Naive thymus-derived CD4-positive, alpha-beta T cell (primary cell): ENCODE results near the gene CELF3. TPM values are rescaled to one million over a fixed set of nuclear protein-coding genes. Genes with fewer than 3 reads are reported as not detected.

Experiments used
- ATAC-seq: fragments of 150-1000 bp; cut with Tn5 transposase; 2 replicates; pipeline ENCODE4 v1.10.0; 2021; ENCODE audit warnings: mild to moderate bottlenecking, moderate library complexity
- CTCF ChIA-PET: fragments of 350-600 bp; sonication (Branson Sonifier 250); formaldehyde crosslinking; loops from one replicate; lab custom pipeline; 2021; ENCODE audit warnings: antibody characterized with exemption; lab: Charles Lee
- POLR2A ChIA-PET: fragments of 350-600 bp; sonication (Branson Sonifier 250); formaldehyde crosslinking; loops from one replicate; lab custom pipeline; 2021; ENCODE audit warnings: antibody characterized with exemption, inconsistent platforms; lab: Charles Lee
- DNase-seq, 9 donors: peaks; one replicate each; pipeline versions ENCODE4 v3.0.0 to v3.0.0-alpha.2; 2020 to 2022; ENCODE audit warnings: mixed read lengths in 1 of 9
- H3K27ac ChIP-seq: one replicate; pipeline ENCODE4 v1.7.0; 2013; ENCODE audit warnings: mild to moderate bottlenecking, low read depth, low read length, moderate library complexity
- H3K27me3 ChIP-seq, 2 donors: one replicate each; pipeline ENCODE4 v1.7.0; 2013; ENCODE audit warnings: low read length in 2 of 2, mild to moderate bottlenecking in 2 of 2, moderate library complexity in 2 of 2; ENCODE audit not compliant: control insufficient read depth in 2 of 2, insufficient read depth in 2 of 2
- H3K36me3 ChIP-seq, 3 experiments: 1 replicate in 2 of 3; 2 replicates in 1 of 3; pipeline ENCODE4 v1.7.0; 2013; ENCODE audit warnings: low read length in 3 of 3, mild to moderate bottlenecking in 3 of 3, moderate library complexity in 1 of 3; ENCODE audit not compliant: insufficient read depth in 3 of 3, control insufficient read depth in 2 of 3
- H3K4me1 ChIP-seq, 2 donors: one replicate each; pipeline ENCODE4 v1.7.0; 2013; ENCODE audit warnings: low read length in 2 of 2, mild to moderate bottlenecking in 2 of 2, moderate library complexity in 1 of 2; ENCODE audit not compliant: control insufficient read depth in 2 of 2, insufficient read depth in 2 of 2
- H3K4me3 ChIP-seq: 2 replicates; pipeline ENCODE4 v1.7.0; 2013; ENCODE audit warnings: mild to moderate bottlenecking, low read length
- H3K9me3 ChIP-seq, 3 experiments: 1 replicate in 2 of 3; 2 replicates in 1 of 3; pipeline ENCODE4 v1.7.0; 2013; ENCODE audit warnings: low read length in 3 of 3; ENCODE audit not compliant: control insufficient read depth in 2 of 3
- H3K27ac Mint-ChIP-seq, 9 donors: one replicate each; pipeline ENCODE4 v1.8.0; 2020 to 2022; ENCODE audit warnings: mixed read lengths in 9 of 9, mild to moderate bottlenecking in 8 of 9, moderate library complexity in 5 of 9, inconsistent platforms in 2 of 9
- H3K27me3 Mint-ChIP-seq, 5 donors: one replicate each; pipeline ENCODE4 v1.8.0; 2021 to 2022; ENCODE audit warnings: mixed read lengths in 5 of 5, mild to moderate bottlenecking in 1 of 5
- H3K36me3 Mint-ChIP-seq, 5 donors: one replicate each; pipeline ENCODE4 v1.8.0; 2020 to 2022; ENCODE audit warnings: mixed read lengths in 5 of 5, mild to moderate bottlenecking in 3 of 5, inconsistent platforms in 1 of 5
- H3K4me1 Mint-ChIP-seq, 7 donors: one replicate each; pipeline ENCODE4 v1.8.0; 2020 to 2022; ENCODE audit warnings: mixed read lengths in 7 of 7, mild to moderate bottlenecking in 3 of 7, inconsistent platforms in 1 of 7
- H3K4me3 Mint-ChIP-seq, 10 donors: one replicate each; pipeline ENCODE4 v1.8.0; 2020 to 2022; ENCODE audit warnings: mild to moderate bottlenecking in 10 of 10, mixed read lengths in 10 of 10, moderate library complexity in 6 of 10, inconsistent platforms in 2 of 10
- H3K9me3 Mint-ChIP-seq, 11 donors: one replicate each; pipeline ENCODE4 v1.8.0; 2020 to 2022; ENCODE audit warnings: mixed read lengths in 11 of 11, mild to moderate bottlenecking in 4 of 11, inconsistent platforms in 1 of 11, moderate library complexity in 1 of 11
- intact Hi-C, 2 donors: fragments of 100-400 bp; cut with micrococcal nuclease; formaldehyde crosslinking; loops; one replicate each; pipeline ENCODE4 v1.15.1; 2023
- polyA plus RNA-seq, 2 donors: library from polyadenylated mRNA; unstranded; fragments of 300-500 nt; fragmentation: Illumina TruSeq; gene quantifications; one replicate each; pipeline ENCODE4 v1.2.3, GENCODE V29; 2021
- total RNA-seq, 6 experiments: library from RNA in 5 of 6; stranded (reverse) in 5 of 6; gene quantifications; 1 replicate in 5 of 6; 2 replicates in 1 of 6; pipeline ENCODE4 v1.2.3 and lab custom pipeline; 2021 to 2026

The CELF3 gene
- total and polyA plus RNA-seq, 7 experiments from 2014 or later = not detected

DNA sequence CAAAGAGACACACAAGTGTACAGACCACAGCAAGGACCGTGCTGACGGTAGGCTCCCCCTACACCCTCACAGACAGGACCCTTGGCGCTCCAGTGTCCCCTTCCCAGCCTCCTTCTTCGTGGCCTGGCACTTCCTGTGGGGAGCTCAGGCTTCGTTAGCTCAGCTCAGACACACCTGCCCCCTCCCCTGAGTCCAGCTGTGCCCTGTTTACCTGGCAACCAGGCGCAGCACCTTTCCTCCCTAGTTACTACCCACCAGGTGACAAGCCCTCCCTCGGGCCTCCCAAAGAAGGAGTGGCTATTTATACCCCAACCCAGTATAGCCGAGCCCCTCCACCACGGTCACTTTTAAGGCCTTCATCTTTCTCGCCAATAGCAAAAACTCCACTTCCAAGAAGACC is 4.7 kb downstream of the CELF3 start:
- no peak overlapping the region for H3K27ac ChIP-seq
- CTCF ChIA-PET = no interaction called here
- POLR2A ChIA-PET = no interaction called here
- no peak overlapping the region for H3K4me3 ChIP-seq
- DNase-seq (no peak), ATAC-seq (no peak)
- peaks cover 0 to 6% of the 10 kb centered on the region in 2 donors for H3K27me3 ChIP-seq
- H3K36me3 ChIP-seq = no peaks in the 10 kb centered on the region
- no peak overlapping the region for H3K4me3 Mint-ChIP-seq
- H3K36me3 Mint-ChIP-seq = peaks cover 0 to 2% (median 0%) of the 10 kb centered on the region in 5 donors
- intact Hi-C loops = no loop called here
- H3K9me3 ChIP-seq = no peaks in the 10 kb centered on the region
- peaks cover 2 to 6% (median 3%) of the 10 kb centered on the region in 7 donors for H3K4me1 Mint-ChIP-seq
- H3K27me3 Mint-ChIP-seq = peaks cover 22 to 43% (median 33%) of the 10 kb centered on the region in 5 donors
- no peak overlapping the region for H3K27ac Mint-ChIP-seq
- H3K4me1 ChIP-seq = no peaks in the 10 kb centered on the region
- no peaks in the 10 kb centered on the region for H3K9me3 Mint-ChIP-seq

DNA sequence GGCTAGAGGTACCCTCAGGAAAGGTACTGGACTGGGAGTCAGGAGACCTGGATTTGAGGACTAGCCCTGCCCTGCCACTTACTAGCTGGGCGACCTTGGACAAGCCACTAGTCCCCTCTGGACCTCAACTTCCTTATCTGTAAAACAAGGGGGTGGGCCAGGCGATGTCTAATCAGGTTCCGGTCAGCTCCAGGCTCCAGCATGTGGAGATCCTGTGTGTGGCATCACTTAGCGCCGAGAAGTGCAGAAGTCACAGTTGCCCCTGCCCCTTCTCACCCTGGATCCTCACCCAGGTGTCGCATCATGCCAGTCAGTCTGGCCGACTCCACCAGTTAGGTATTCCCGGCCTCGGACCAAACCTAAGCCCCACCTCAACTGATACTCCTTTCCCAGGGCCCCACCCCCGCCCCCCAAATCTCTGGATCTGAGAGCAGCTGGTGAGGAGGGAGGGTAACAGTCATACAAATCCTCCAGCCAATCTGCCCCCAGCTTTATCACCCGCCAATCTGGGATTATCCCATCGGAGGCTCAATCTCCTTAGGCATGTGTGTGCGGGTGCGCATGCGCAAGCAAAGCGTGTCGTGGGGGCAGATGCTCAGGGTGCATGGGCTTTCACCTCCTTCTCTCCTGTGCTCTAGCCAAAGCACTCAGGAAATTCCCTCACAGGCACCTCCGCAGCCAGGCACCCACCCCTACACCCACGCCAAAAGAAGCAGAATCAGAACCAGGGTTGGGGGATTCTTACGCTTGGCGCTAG is 5.4 kb downstream of the CELF3 start:
- Histone ChIP-seq H3K9me3 (no peaks in the 10 kb centered on the region), H3K4me1 (no peaks in the 10 kb centered on the region), H3K4me3 (no peak overlapping the region), H3K36me3 (no peaks in the 10 kb centered on the region), H3K27me3 (peaks cover 0 to 3% of the 10 kb centered on the region in 2 donors), H3K27ac (no peak overlapping the region)
- no peak for DNase-seq
- ChIA-PET CTCF (no interaction called here), POLR2A (no interaction called here)
- no peak for ATAC-seq
- Mint-ChIP-seq H3K27ac (no peak overlapping the region), H3K36me3 (no peaks in the 10 kb centered on the region), H3K4me3 (no peak overlapping the region), H3K4me1 (peaks cover 0 to 5% (median 0%) of the 10 kb centered on the region in 7 donors), H3K9me3 (no peaks in the 10 kb centered on the region), H3K27me3 (peaks cover 19 to 39% (median 28%) of the 10 kb centered on the region in 5 donors)
- intact Hi-C loops = no loop called here

DNA sequence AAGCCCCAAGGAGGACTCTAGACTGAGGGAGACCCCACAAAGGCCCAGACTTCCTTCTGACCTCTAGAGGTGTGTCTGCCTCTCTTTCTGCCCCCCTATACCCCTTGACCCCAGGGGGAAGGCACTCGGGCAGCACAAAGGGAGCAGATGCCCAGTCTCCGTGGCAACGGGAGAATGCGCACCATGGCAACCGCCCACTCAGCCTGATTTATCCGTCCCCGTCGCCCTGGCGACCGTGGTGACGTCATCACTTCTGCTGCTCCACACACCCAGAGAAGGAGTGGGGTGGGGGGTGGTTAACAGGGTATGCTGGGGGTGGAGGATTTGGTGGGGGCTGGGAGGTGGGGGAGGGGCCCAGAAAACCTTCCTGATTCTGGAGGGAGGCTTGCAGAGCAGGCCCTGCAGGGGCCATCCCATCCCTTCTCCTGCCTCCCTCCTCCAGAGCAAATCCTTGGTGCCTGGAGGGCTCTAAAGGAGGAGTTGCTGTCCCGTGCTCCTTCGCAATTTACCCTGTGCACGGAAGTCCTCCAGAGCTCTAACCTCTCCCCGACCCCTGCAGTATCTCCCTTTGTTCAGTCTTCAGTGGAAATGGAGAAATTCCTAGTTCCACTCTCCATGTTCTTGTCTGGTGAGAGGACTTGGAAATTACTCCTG is 6.3 kb downstream of the CELF3 start:
- H3K36me3 ChIP-seq = no peaks in the 10 kb centered on the region
- no peaks in the 10 kb centered on the region for H3K9me3 Mint-ChIP-seq
- H3K36me3 Mint-ChIP-seq = no peaks in the 10 kb centered on the region
- H3K4me3 Mint-ChIP-seq = no peak overlapping the region
- ChIA-PET CTCF (no interaction called here), POLR2A (no interaction called here)
- no peak overlapping the region for H3K4me3 ChIP-seq
- H3K27ac Mint-ChIP-seq = no peak overlapping the region
- intact Hi-C loops = no loop called here
- peaks cover 10 to 30% (median 19%) of the 10 kb centered on the region in 5 donors for H3K27me3 Mint-ChIP-seq
- no peaks in the 10 kb centered on the region for H3K4me1 ChIP-seq
- no peaks in the 10 kb centered on the region for H3K27me3 ChIP-seq
- no peak overlapping the region for H3K27ac ChIP-seq
- ATAC-seq (no peak), DNase-seq (peak in 1 of 9 donors; percentile 32)
- peaks cover 0 to 8% (median 0%) of the 10 kb centered on the region in 7 donors for H3K4me1 Mint-ChIP-seq
- no peaks in the 10 kb centered on the region for H3K9me3 ChIP-seq

GRCh38 chr1:151708891-151709290 is 7.7 kb downstream of the CELF3 start:
- Histone ChIP-seq H3K27ac (no peak overlapping the region), H3K4me1 (no peaks in the 10 kb centered on the region), H3K4me3 (no peak overlapping the region), H3K27me3 (no peaks in the 10 kb centered on the region), H3K36me3 (no peaks in the 10 kb centered on the region), H3K9me3 (no peaks in the 10 kb centered on the region)
- intact Hi-C loops = no loop called here
- H3K36me3 Mint-ChIP-seq = no peaks in the 10 kb centered on the region
- H3K27ac Mint-ChIP-seq = no peak overlapping the region
- peaks cover 0 to 16% (median 6%) of the 10 kb centered on the region in 5 donors for H3K27me3 Mint-ChIP-seq
- peaks cover 0 to 8% (median 0%) of the 10 kb centered on the region in 7 donors for H3K4me1 Mint-ChIP-seq
- no peak for ATAC-seq
- no peak for DNase-seq
- peak overlapping the region in 1 of 10 donors; percentile 20 for H3K4me3 Mint-ChIP-seq
- POLR2A ChIA-PET = no interaction called here
- CTCF ChIA-PET = no interaction called here
- no peaks in the 10 kb centered on the region for H3K9me3 Mint-ChIP-seq

DNA sequence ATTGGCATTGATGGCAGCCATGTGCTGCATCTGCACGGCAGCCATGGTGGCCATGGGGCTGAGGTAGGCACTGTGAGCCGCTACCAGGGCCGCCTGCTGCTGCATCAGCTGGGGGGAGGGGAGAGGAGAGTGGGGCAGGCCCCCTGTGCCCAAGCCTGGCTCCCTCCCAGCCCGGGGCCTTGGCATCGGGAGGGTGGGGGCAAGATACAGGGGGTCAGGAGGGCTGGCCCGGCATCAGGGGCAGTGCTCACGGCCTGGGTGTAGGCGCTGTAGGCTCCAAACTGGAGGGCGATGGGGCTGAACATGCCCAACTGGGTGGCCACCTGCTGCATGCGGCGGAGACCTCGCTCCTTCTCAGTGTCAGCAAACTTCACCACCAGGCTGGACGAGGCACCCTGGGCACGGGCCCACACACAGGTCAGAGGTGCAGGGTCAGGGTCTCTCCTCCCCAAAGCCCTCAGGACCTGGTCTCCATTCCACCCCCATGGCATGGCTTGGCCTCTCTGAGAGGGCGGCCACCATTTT is 9.0 kb downstream of the CELF3 start:
- H3K36me3 ChIP-seq = no peaks in the 10 kb centered on the region
- H3K9me3 ChIP-seq = no peaks in the 10 kb centered on the region
- H3K9me3 Mint-ChIP-seq = no peaks in the 10 kb centered on the region
- ChIA-PET CTCF (interaction anchor here (0.6 kb wide), 1 partner anchor 328 kb away, joined by 3 read pairs; no protein-coding TSS in a partner anchor), POLR2A (no interaction called here)
- H3K27me3 Mint-ChIP-seq = peaks cover 0 to 6% (median 0%) of the 10 kb centered on the region in 5 donors
- H3K4me1 Mint-ChIP-seq = peaks cover 0 to 11% (median 5%) of the 10 kb centered on the region in 7 donors
- no peak overlapping the region for H3K4me3 Mint-ChIP-seq
- ATAC-seq (no peak), DNase-seq (no peak)
- intact Hi-C loops = no loop called here
- H3K27me3 ChIP-seq = no peaks in the 10 kb centered on the region
- no peak overlapping the region for H3K27ac ChIP-seq
- no peaks in the 10 kb centered on the region for H3K36me3 Mint-ChIP-seq
- H3K4me1 ChIP-seq = no peaks in the 10 kb centered on the region
- no peak overlapping the region for H3K27ac Mint-ChIP-seq
- H3K4me3 ChIP-seq = no peak overlapping the region

GRCh38 chr1:151706464-151707415 is 9.9 kb downstream of the CELF3 start:
- H3K4me1 Mint-ChIP-seq = peaks cover 0 to 11% (median 5%) of the 10 kb centered on the region in 7 donors
- Histone ChIP-seq H3K9me3 (no peaks in the 10 kb centered on the region), H3K27me3 (no peaks in the 10 kb centered on the region), H3K4me3 (no peak overlapping the region), H3K4me1 (no peaks in the 10 kb centered on the region), H3K27ac (no peak overlapping the region), H3K36me3 (peaks cover 0 to 5% (median 0%) of the 10 kb centered on the region in 3 experiments)
- ChIA-PET CTCF (no interaction called here), POLR2A (no interaction called here)
- H3K4me3 Mint-ChIP-seq = no peak overlapping the region
- intact Hi-C loops = no loop called here
- DNase-seq = no peak
- H3K36me3 Mint-ChIP-seq = no peaks in the 10 kb centered on the region
- no peaks in the 10 kb centered on the region for H3K9me3 Mint-ChIP-seq
- no peak for ATAC-seq
- no peaks in the 10 kb centered on the region for H3K27me3 Mint-ChIP-seq
- H3K27ac Mint-ChIP-seq = no peak overlapping the region
